Right cardiac atrium (tissue), 5 donors: ENCODE results near the gene SLC43A2. TPM values are rescaled to one million over a fixed set of nuclear protein-coding genes. Genes with fewer than 3 reads are reported as not detected.

Experiments
- ATAC-seq, 2 donors: fragments of 200-7000 bp; cut with Tn5 transposase; one replicate each; pipeline versions ENCODE4 v1.8.0 to v1.9.1; 2020; ENCODE audit warnings: moderate library complexity in 2 of 2, mild to moderate bottlenecking in 1 of 2
- DNase-seq, 3 donors: peaks; one replicate each; pipeline ENCODE4 v3.0.0-alpha.2; 2020
- H3K27ac ChIP-seq: one replicate; pipeline ENCODE4 v1.5.1; 2013; ENCODE audit warnings: mild to moderate bottlenecking, low read length, control low read depth, moderate library complexity
- H3K27me3 ChIP-seq: one replicate; pipeline ENCODE4 v1.6.1; 2013; ENCODE audit not compliant: control insufficient read depth, insufficient read depth
- H3K4me1 ChIP-seq: one replicate; pipeline ENCODE4 v1.6.1; 2013; ENCODE audit warnings: low read length; ENCODE audit not compliant: control insufficient read depth, insufficient read depth
- H3K4me3 ChIP-seq: one replicate; pipeline ENCODE4 v1.5.1; 2013; ENCODE audit warnings: low read length, control low read depth
- H3K9me3 ChIP-seq: one replicate; pipeline ENCODE4 v1.6.1; 2013; ENCODE audit warnings: low read length; ENCODE audit not compliant: control insufficient read depth
- WGBS: extraction: QIAGEN DNeasy Blood & Tissue Kit; methylation state at CpG from one replicate; pipeline ENCODE4 v1.1.7; 2013; 5-methylcytosine and 5-hydroxymethylcytosine counted together
- intact Hi-C, 4 donors: fragments of 100-400 bp; cut with DNase I; formaldehyde crosslinking; loops; one replicate each; pipeline versions ENCODE4 v1.11.0 to v1.14.0; 2022 to 2023
- polyA plus RNA-seq: library from polyadenylated mRNA; stranded (reverse); fragments of 200-250 nt; gene quantifications from one replicate; pipeline ENCODE4 v1.2.3, GENCODE V29; 2013
- total RNA-seq, 4 donors: library from RNA; stranded (reverse); fragmentation: NEBNext Ultra II Directional; extraction: Animal tissue kit (Norgen Biotek cat#: 25700); gene quantifications; one replicate each; pipeline ENCODE4 v1.2.1, GENCODE V29; 2021
- donor health status: healthy with polysubstance abuse.
- donor health status: DM: no; HTN: yes; CAD: no.
- donor health status: DM: no; HTN: no; CAD: no.
- donor health status: DM: no; HTN: yes; CAD: no; lungs with severe emphysema.
- donor health status: DM: yes; HTN: yes; CAD: no.

SLC43A2 gene
- total and polyA plus RNA-seq, 5 donors, result 3.4 to 6.7 (median 5.2) TPM

DNA sequence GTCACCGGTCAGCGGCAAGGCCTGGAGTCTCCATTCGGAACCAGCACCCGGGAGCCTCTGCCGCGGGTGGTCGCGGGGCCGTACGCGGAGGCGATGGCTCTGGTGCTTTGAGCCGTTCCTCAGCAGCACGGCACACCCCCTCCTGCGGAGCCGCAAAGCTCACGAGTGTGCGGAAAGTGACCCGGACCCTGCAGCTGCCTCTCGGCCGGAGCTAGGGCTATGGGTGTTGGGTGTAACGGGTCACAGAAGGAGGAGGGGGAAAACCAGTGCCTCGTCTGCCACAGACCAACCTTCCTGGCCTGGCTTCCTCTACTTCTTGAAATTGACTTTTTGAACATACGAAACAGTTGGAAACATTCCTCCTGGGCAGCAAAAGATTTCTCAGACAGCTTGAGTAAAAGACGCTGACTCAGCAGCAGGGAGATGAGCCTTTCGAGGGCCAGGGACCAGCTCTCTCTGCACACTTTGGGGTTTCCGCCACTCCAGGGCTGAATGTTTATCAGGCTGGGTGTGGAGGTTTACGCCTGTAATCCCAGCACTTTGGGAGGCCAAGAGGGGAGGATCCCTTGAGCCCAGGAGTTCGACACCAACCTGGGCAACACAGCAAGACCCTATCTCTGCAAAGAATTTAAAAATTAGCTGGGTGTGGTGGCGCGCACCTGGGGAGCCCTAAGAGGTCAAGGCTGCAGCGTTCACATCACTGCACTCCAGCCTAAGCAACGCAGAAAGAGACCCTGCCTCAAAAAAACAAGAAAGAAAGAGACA, 39.6 kb downstream of the SLC43A2 start:
- Histone ChIP-seq H3K4me3 (no peak overlapping the region), H3K9me3 (no peaks in the 10 kb centered on the region), H3K27me3 (no peaks in the 10 kb centered on the region), H3K4me1 (peaks cover 2% of the 10 kb centered on the region), H3K27ac (no peak overlapping the region)
- intact Hi-C loops, result no loop called here
- WGBS, result 91% methylated on average over 33 of the region's 33 CpGs
- ATAC-seq, result no peak
- no peak for DNase-seq

DNA sequence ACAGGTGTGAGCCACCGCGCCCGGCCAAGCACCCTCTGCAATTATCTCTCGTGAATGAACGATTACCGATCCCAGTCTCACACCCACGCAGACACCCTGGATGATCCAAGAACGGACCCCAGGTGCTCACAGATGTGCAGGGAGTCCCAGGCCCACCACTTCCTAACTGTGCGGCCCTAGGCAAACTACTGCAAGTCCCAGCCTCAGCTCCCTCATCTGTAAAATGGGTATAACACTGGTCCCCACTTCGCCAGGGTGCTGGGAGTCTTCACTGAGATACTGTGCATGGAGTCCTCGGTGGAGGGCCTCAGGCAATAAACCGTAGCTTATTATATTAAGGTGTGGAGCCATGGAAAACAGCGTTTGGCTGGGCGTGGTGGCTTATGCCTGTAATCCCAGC, 44.5 kb downstream of the SLC43A2 start:
- 95% methylated on average over 14 of the region's 14 CpGs for WGBS
- Histone ChIP-seq H3K9me3 (no peaks in the 10 kb centered on the region), H3K27ac (no peak overlapping the region), H3K4me1 (no peaks in the 10 kb centered on the region), H3K27me3 (no peaks in the 10 kb centered on the region), H3K4me3 (no peak overlapping the region)
- DNase-seq, result no peak
- ATAC-seq, result no peak
- intact Hi-C loops, result loop anchor here in 1 of 4 donors (5.0 kb wide), 1 partner anchor 58 kb away; no protein-coding TSS in a partner anchor

DNA sequence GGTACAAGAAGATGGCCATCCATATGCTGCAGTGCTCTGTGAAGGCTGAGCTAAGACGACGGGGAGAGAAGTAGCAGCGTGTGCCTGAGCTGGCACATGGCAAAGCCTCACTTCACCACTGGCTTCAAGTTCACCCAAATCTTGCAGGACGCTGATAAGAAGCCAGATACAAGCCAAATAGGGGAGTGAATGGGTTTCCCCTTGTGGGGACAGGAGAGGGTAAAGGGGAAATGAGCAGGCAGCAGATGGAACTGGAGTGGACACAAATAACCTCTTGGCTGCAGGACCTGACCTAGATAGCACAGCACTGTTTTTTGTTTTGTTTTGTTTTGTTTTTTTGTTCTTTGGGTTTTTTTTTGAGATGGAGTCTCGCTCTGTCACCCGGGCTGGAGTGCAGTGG, 45.1 kb downstream of the SLC43A2 start:
- Histone ChIP-seq H3K27me3 (no peaks in the 10 kb centered on the region), H3K27ac (no peak overlapping the region), H3K4me3 (no peak overlapping the region), H3K9me3 (no peaks in the 10 kb centered on the region), H3K4me1 (no peaks in the 10 kb centered on the region)
- ATAC-seq, result peak in 1 of 2 donors; percentile 23
- intact Hi-C loops, result loop anchor here in 1 of 4 donors (5.0 kb wide), 1 partner anchor 59 kb away; no protein-coding TSS in a partner anchor
- 37% methylated on average over 6 of the region's 6 CpGs for WGBS
- DNase-seq, result no peak

DNA sequence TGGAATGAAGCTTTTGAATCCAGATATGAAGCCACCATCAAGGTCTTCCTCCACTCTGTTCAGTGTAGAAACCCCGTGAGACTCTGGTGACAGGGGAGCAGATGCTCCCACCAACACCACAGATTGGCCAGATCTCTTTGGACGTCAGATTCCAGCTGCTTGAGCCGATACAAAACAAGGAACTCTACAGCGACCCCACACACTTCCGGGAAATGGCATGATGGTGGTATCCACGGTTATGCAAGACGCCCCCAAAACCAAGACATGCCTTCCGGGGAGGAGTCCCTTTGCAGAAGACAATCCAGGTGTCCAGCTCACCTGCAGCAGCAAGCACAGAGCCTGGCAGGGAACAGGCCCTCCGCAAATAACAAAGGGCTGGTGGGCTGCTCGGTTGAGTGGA, 46.3 kb downstream of the SLC43A2 start:
- intact Hi-C loops, result loop anchor here in 1 of 4 donors (5.0 kb wide), 1 partner anchor 60 kb away; no protein-coding TSS in a partner anchor
- ATAC-seq, result no peak
- Histone ChIP-seq H3K27me3 (no peaks in the 10 kb centered on the region), H3K9me3 (no peaks in the 10 kb centered on the region), H3K4me1 (no peaks in the 10 kb centered on the region), H3K4me3 (no peak overlapping the region), H3K27ac (no peak overlapping the region)
- no peak for DNase-seq
- 84% methylated on average over 10 of the region's 10 CpGs for WGBS

DNA sequence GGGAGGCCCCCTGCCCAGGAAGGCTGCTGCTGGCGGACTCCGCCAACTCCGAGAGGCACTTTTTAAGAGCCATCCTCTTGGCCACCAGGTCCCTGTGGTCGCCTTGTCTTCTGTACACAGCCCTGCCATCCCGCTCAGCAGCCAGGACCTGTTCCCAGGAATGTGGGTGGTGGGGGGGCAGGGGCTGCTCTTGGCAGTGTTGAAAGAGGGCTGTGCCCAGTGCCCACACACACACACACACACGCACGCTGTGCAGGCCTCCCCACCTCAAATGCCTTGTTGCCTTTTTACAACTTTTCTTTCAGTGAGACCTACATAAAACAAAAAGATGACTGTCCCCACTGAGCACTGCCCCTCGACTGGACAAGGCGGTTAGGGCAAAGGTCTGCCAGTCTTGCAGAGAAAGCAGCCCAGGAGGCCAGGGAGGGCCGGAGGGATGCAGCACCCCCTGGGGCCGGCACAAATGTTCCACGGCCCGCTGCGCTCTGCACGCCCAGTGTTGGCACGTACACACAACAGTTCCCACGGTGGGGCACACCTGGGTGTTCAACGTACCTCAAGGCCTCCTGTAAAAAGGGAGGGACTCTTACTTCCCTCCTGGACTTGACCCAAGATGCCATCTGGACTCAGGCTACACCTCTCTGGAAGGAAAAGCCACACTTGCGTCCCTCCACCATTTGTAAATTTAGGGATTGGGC, 47.5 kb downstream of the SLC43A2 start:
- WGBS, result 81% methylated on average over 19 of the region's 19 CpGs
- Histone ChIP-seq H3K27me3 (no peaks in the 10 kb centered on the region), H3K27ac (no peak overlapping the region), H3K4me1 (no peaks in the 10 kb centered on the region), H3K4me3 (no peak overlapping the region), H3K9me3 (no peaks in the 10 kb centered on the region)
- DNase-seq (no peak), ATAC-seq (no peak)
- intact Hi-C loops, result loop anchor here in 1 of 4 donors (5.0 kb wide), 1 partner anchor 61 kb away; no protein-coding TSS in a partner anchor

DNA sequence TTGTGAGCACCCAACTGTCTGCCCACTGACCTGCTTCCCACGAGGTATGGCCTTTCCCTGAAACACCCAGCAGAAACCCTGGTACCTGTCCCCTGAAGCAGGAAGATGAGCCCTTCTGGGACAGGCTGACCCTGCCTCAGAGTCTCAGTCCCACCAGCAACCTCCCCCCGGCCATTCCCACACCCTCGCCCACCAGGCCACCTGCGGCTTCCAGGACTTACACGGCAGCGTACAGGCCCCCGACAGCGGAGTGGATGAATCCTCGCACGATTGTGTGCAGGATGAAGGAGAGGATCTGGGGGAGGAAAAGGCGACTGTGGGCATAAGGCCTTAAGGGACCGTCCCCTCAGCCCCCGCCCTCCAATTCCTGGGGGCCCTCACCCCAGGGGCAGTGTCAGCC, 50.6 kb downstream of the SLC43A2 start:
- no peaks in the 10 kb centered on the region for H3K9me3 ChIP-seq
- H3K4me1 ChIP-seq, result no peaks in the 10 kb centered on the region
- DNase-seq (peak in 1 of 3 donors; percentile 53), ATAC-seq (no peak)
- intact Hi-C loops, result loop anchor here in 3 of 4 donors (5.0 kb wide), 2 partner anchors 49 to 69 kb away; partner anchors contain the start of genes RILP (in 2 of the 3), SCARF1 (in 2 of the 3) and SLC43A2 (in 1 of the 3)
- H3K27me3 ChIP-seq, result no peaks in the 10 kb centered on the region
- H3K4me3 ChIP-seq, result no peak overlapping the region
- H3K27ac ChIP-seq, result peak overlapping the region; percentile 57
- 93% methylated on average over 13 of the region's 13 CpGs for WGBS

DNA sequence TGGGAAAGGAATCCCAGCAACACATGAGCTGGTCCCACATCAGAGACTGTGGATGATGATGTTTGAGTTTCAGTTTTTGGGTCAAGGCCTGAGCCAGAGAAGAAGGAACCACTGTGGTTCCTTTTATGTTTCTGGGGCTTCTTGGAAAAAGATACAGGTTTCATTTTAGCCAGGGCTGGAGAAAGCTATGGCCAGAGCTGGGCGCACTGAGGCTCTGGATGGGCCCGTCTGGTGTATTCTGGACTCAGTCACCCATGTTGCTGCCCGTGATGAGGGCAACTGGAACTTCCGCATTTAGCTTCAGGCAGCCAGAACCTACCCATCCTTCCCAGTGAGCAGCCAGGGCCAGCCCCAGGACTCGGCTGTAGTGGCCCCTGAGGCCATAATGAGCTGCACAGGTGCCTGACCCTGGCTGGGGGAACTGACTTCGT, 51.0 kb downstream of the SLC43A2 start:
- WGBS, result 69% methylated on average over 6 of the region's 6 CpGs
- Histone ChIP-seq H3K27me3 (no peaks in the 10 kb centered on the region), H3K27ac (peak overlapping the region; percentile 57), H3K4me3 (no peak overlapping the region), H3K4me1 (no peaks in the 10 kb centered on the region), H3K9me3 (no peaks in the 10 kb centered on the region)
- DNase-seq (peak in 2 of 3 donors; percentile 51 to 66), ATAC-seq (peak; percentile 3)
- intact Hi-C loops, result loop anchor here in 3 of 4 donors (5.0 kb wide), 2 partner anchors 50 to 70 kb away; partner anchors contain the start of genes RILP (in 2 of the 3), SCARF1 (in 2 of the 3) and SLC43A2 (in 1 of the 3)

DNA sequence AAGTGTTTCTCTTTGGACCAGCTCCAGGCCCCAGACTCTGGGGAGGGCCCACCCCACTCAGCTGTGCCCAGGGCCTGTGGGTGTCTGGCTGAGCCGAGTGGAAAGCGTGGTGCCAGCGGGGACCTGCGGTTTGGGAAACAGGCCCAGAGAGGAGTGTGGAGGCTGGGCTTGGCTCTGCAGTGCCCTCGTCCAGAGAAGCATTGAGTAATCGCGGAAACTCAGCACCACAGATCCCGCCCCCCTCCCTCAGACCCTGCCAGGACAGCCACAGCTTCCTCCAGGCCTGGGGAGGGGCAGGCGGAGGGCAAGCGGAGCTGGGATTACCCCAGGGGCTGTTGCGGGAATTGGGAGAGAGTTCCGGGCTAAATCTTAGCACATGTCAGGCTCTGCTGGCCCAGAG, 51.5 kb downstream of the SLC43A2 start:
- intact Hi-C loops, result loop anchor here in 3 of 4 donors (5.0 kb wide), 2 partner anchors 50 to 70 kb away; partner anchors contain the start of genes RILP (in 2 of the 3), SCARF1 (in 2 of the 3) and SLC43A2 (in 1 of the 3)
- H3K9me3 ChIP-seq, result no peaks in the 10 kb centered on the region
- peak overlapping the region; percentile 57 for H3K27ac ChIP-seq
- H3K27me3 ChIP-seq, result no peaks in the 10 kb centered on the region
- H3K4me1 ChIP-seq, result no peaks in the 10 kb centered on the region
- WGBS, result 19% methylated on average over 12 of the region's 12 CpGs
- H3K4me3 ChIP-seq, result no peak overlapping the region
- ATAC-seq, result peak; percentile 86 to 91
- peak; percentile 93 to 96 (median 95) for DNase-seq

DNA sequence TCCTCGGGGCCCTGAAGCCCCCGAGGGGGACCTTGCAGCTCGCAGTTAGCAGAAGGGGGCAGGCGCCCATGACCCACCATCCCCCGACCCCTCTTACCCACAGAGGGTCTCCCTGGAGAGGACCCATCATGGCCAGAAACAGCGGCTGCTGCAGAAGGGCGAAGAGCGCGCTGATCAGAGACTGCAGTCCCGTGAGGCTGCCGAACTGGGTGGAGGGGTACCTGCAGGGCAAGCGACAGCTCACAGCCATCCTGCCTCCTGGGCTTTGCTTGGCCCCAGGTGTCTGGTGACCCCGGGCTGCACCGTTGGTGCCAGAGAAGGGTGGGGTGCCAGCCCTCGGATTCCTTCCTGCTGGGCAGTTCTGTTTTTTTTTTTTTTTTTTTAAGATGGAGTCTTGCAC, 52.1 kb downstream of the SLC43A2 start:
- ATAC-seq, result no peak
- no peaks in the 10 kb centered on the region for H3K9me3 ChIP-seq
- WGBS, result 90% methylated on average over 15 of the region's 15 CpGs
- intact Hi-C loops, result loop anchor here in 3 of 4 donors (5.0 kb wide), 2 partner anchors 51 to 71 kb away; partner anchors contain the start of genes RILP (in 2 of the 3), SCARF1 (in 2 of the 3) and SLC43A2 (in 1 of the 3)
- H3K27ac ChIP-seq, result no peak overlapping the region
- no peak overlapping the region for H3K4me3 ChIP-seq
- peak in 2 of 3 donors; percentile 69 to 70 for DNase-seq
- no peaks in the 10 kb centered on the region for H3K27me3 ChIP-seq
- no peaks in the 10 kb centered on the region for H3K4me1 ChIP-seq

DNA sequence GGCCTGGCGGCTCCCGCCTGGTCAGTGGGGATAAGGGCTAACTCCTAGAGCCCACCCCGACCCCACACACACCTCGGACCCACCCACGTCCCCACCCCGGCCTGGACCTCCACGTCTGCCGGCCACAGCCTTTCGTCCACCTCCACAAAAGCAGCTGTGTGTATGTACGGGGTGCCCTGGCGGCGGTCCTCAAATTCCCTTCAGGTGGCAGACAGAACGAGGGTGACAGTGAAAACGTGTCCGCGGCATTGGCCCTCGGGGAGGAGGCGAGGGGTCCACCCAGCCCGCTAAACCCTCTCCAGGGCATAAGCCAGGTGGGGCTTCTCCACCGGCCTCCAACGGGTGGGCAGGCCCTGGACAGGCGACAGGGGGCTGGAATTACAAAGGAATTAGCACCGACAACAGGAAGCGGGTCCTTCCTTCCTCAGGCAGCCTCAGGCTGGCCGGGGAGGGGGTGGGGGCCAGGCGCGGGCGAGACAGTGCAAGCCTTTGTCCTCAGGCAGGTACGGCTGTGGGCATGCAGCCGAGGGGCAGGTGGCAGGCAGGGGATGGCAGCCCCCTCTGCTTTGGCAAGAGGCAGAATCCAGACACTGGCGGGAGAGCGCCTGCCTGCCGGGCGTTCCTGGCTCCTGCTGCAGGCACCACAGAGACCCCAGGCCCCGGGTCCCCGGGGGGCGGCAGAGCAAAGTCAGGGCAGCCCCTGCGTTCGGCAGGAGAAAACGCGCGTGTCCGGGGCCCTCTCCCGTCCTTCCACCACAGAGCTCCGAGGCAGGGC, 53.8 kb downstream of the SLC43A2 start:
- 40% methylated on average over 45 of the region's 45 CpGs for WGBS

More for the DNA sequence above, 53.8 kb downstream of the SLC43A2 start:
- no peaks in the 10 kb centered on the region for H3K9me3 ChIP-seq
- no peaks in the 10 kb centered on the region for H3K27me3 ChIP-seq
- intact Hi-C loops, result loop anchor here (2.0 to 5.0 kb wide), 5 partner anchors 52 to 452 kb away; partner anchors contain the start of genes SLC43A2 (in 3 of the 4), RILP (in 2 of the 4), SCARF1 (in 2 of the 4) and RTN4RL1 (in 1 of the 4)
- H3K4me3 ChIP-seq, result no peak overlapping the region
- ATAC-seq, result no peak
- peak in 2 of 3 donors; percentile 68 to 73 for DNase-seq
- H3K4me1 ChIP-seq, result no peaks in the 10 kb centered on the region
- H3K27ac ChIP-seq, result no peak overlapping the region
